AG09319 (cell line): ENCODE results near the gene CFAP46.
"Not testable (repeated sequence)": the region's sequence is repeated elsewhere in the genome, so short reads cannot be mapped to it uniquely, and the experiment has no call there.

Experiments used
- DNase-seq: peaks from one replicate; pipeline ENCODE4 v3.0.0-alpha.2; 2010; ENCODE audit warnings: low read depth; ENCODE audit errors: extremely low read depth
- CTCF ChIP-seq: IDR thresholded peaks from 2 replicates; pipeline ENCODE4 v1.5.1; 2011; ENCODE audit warnings: low read depth, mild to moderate bottlenecking, inconsistent platforms, low read length, moderate library complexity

CFAP46 gene

GRCh38 chr10:132901351-132901750, 41.0 kb downstream of the CFAP46 start:
- TF ChIP-seq CTCF, result no peak

GRCh38 chr10:132900211-132900756, 42.1 kb downstream of the CFAP46 start:
- no peak for DNase-seq
- TF ChIP-seq CTCF, result no peak

More at GRCh38 chr10:132901351-132901750, 41.0 kb downstream of the CFAP46 start:
- no peak for DNase-seq

- DNase-seq, result no peak
- TF ChIP-seq CTCF, result no peak
Observed at GRCh38 chr10:132899751-132900065, 42.7 kb downstream of the CFAP46 start.

- no peak for DNase-seq
- no peak for TF ChIP-seq CTCF
Observed at GRCh38 chr10:132899054-132899750, 43.2 kb downstream of the CFAP46 start.

- TF ChIP-seq CTCF, result no peak
- DNase-seq, result no peak
Observed at GRCh38 chr10:132898391-132899053, 43.8 kb downstream of the CFAP46 start.

- no peak for DNase-seq
- no peak for TF ChIP-seq CTCF
Observed at GRCh38 chr10:132897516-132898381, 44.6 kb downstream of the CFAP46 start.

- DNase-seq, result not testable (repeated sequence)
Observed at GRCh38 chr10:132893786-132894185, 48.6 kb downstream of the CFAP46 start.
